Fibroblast of lung (primary cell): Measurements from ENCODE around the gene ADGRL2. TPM values are rescaled to one million over a fixed set of nuclear protein-coding genes. Genes with fewer than 3 reads are reported as not detected.

ENCODE experiments used
- DNase-seq, 2 donors: peaks; one replicate each; pipeline versions ENCODE4 v3.0.0 to v3.0.0-alpha.2; 2010; ENCODE audit warnings: low read depth in 2 of 2
- H2AFZ ChIP-seq: 2 replicates; pipeline ENCODE4 v1.5.1; 2012; ENCODE audit warnings: low read length, control low read depth, inconsistent platforms
- H3K27ac ChIP-seq: 2 replicates; pipeline ENCODE4 v1.5.1; 2011; ENCODE audit warnings: low read length, control low read depth; ENCODE audit not compliant: insufficient read depth
- H3K27me3 ChIP-seq: 2 replicates; pipeline ENCODE4 v1.5.1; 2011; ENCODE audit warnings: mild to moderate bottlenecking, low read length; ENCODE audit not compliant: control insufficient read depth, insufficient read depth
- H3K36me3 ChIP-seq: 2 replicates; pipeline ENCODE4 v1.5.1; 2011; ENCODE audit warnings: low read length; ENCODE audit not compliant: control insufficient read depth, insufficient read depth
- H3K4me1 ChIP-seq: 2 replicates; pipeline ENCODE4 v1.5.1; 2011; ENCODE audit warnings: low read length; ENCODE audit not compliant: control insufficient read depth, insufficient read depth; ENCODE audit errors: extremely low read depth
- H3K4me2 ChIP-seq: 2 replicates; pipeline ENCODE4 v1.5.1; 2011; ENCODE audit warnings: low read length, control low read depth; ENCODE audit not compliant: insufficient read depth; ENCODE audit errors: extremely low read depth
- H3K4me3 ChIP-seq, 4 experiments: fragments of 200-600 bp in 1 of 4; sonication (generic) in 1 of 4; replicated peaks in 1 of 4; 2 replicates each; pipeline ENCODE4 v1.5.1; 2011 to 2016; ENCODE audit warnings: low read length in 4 of 4, low read depth in 3 of 4, mild to moderate bottlenecking in 3 of 4, control low read depth in 2 of 4, inconsistent platforms in 1 of 4, mixed read lengths in 1 of 4; ENCODE audit not compliant: insufficient read depth in 1 of 4; ENCODE audit errors: control extremely low read depth in 1 of 4
- H3K79me2 ChIP-seq: 2 replicates; pipeline ENCODE4 v1.5.1; 2012; ENCODE audit warnings: mild to moderate bottlenecking, low read length, inconsistent platforms; ENCODE audit not compliant: control insufficient read depth, insufficient read depth
- H3K9ac ChIP-seq: 2 replicates; pipeline ENCODE4 v1.5.1; 2011; ENCODE audit warnings: mild to moderate bottlenecking, low read length, control low read depth; ENCODE audit not compliant: insufficient read depth
- H3K9me3 ChIP-seq: 2 replicates; pipeline ENCODE4 v1.5.1; 2012; ENCODE audit warnings: low read depth, low read length; ENCODE audit not compliant: control insufficient read depth, insufficient read depth
- H4K20me1 ChIP-seq: 2 replicates; pipeline ENCODE4 v1.5.1; 2011; ENCODE audit warnings: low read length; ENCODE audit not compliant: control insufficient read depth, insufficient read depth; ENCODE audit errors: extremely low read depth
- CTCF ChIP-seq, 2 donors: IDR thresholded peaks in 1 of 2; conservative IDR thresholded peaks in 1 of 2; 1 replicate in 1 of 2; 2 replicates in 1 of 2; pipeline ENCODE4 v1.5.1; 2011 to 2012; ENCODE audit warnings: low read length in 2 of 2, control low read depth in 1 of 2, inconsistent platforms in 1 of 2, low read depth in 1 of 2, mild to moderate bottlenecking in 1 of 2
- EZH2 ChIP-seq: IDR thresholded peaks from 2 replicates; pipeline ENCODE4 v1.5.1; 2012; ENCODE audit warnings: low read length, control low read depth, mild to moderate bottlenecking; ENCODE audit errors: missing control alignments
- polyA plus RNA-seq, 2 donors: library from polyadenylated mRNA; depleted of rRNA in 1 of 2; stranded (reverse) in 1 of 2; unstranded in 1 of 2; fragments of >200 nt; gene quantifications; 2 replicates each; pipeline ENCODE4 v1.2.1, GENCODE V29; 2011 to 2012; ENCODE audit warnings: missing spikeins in 1 of 2
- total RNA-seq: library from RNA; depleted of rRNA; stranded (reverse); fragments of >200 nt; gene quantifications from 2 replicates; pipeline ENCODE4 v1.2.1, GENCODE V29; 2014

Gene ADGRL2
- total and polyA plus RNA-seq, 2 donors (not counting 1 experiment from before 2014, with no cell fraction given), result 74.1 to 196 TPM

- DNase-seq, result peak; percentile 68 to 76
- peak overlapping the region; percentile 46 for H3K27ac ChIP-seq
- peak overlapping the region in 1 of 4 experiments; percentile 5 for H3K4me3 ChIP-seq
These were observed 34.4 kb downstream of the ADGRL2 start for GRCh38 chr1:81834921-81835698.

GRCh38 chr1:81836007-81836626 is 35.4 kb downstream of the ADGRL2 start:
- peak; percentile 4 to 29 for DNase-seq
- Histone ChIP-seq H3K4me3 (no peak overlapping the region), H3K36me3 (no peaks in the 10 kb centered on the region), H4K20me1 (no peaks in the 10 kb centered on the region), H2AFZ (no peak overlapping the region), H3K4me2 (peak overlapping the region; percentile 49), H3K27me3 (no peaks in the 10 kb centered on the region), H3K9ac (no peak overlapping the region), H3K9me3 (no peaks in the 10 kb centered on the region), H3K4me1 (peaks cover 17% of the 10 kb centered on the region), H3K79me2 (peaks cover 35% of the 10 kb centered on the region), H3K27ac (no peak overlapping the region)
- TF ChIP-seq EZH2, result no peak
- TF ChIP-seq CTCF (conservative IDR thresholded peaks at IDR 0.05 in 1 of 2, IDR thresholded peaks at IDR 0.05 in 1 of 2; ENCODE audit: low read depth in 1 of 2, low read length in 2 of 2), result no peak

More at GRCh38 chr1:81834921-81835698, 34.4 kb downstream of the ADGRL2 start:
- no peaks in the 10 kb centered on the region for H4K20me1 ChIP-seq
- peaks cover 35% of the 10 kb centered on the region for H3K79me2 ChIP-seq
- H3K4me2 ChIP-seq, result peak overlapping the region; percentile 18
- H3K27me3 ChIP-seq, result no peaks in the 10 kb centered on the region
- H3K9ac ChIP-seq, result no peak overlapping the region
- no peaks in the 10 kb centered on the region for H3K36me3 ChIP-seq
- no peak overlapping the region for H2AFZ ChIP-seq
- H3K9me3 ChIP-seq, result no peaks in the 10 kb centered on the region
- peaks cover 17% of the 10 kb centered on the region for H3K4me1 ChIP-seq
- TF ChIP-seq CTCF (conservative IDR thresholded peaks at IDR 0.05 in 1 of 2, IDR thresholded peaks at IDR 0.05 in 1 of 2; ENCODE audit: low read depth in 1 of 2, low read length in 2 of 2) (no peak), EZH2 (no peak)

- Histone ChIP-seq H3K4me3 (no peak overlapping the region), H4K20me1 (no peaks in the 10 kb centered on the region), H3K27me3 (no peaks in the 10 kb centered on the region), H3K27ac (no peak overlapping the region), H3K4me2 (no peak overlapping the region), H3K9ac (no peak overlapping the region), H3K36me3 (no peaks in the 10 kb centered on the region), H2AFZ (no peak overlapping the region), H3K4me1 (peaks cover 11% of the 10 kb centered on the region), H3K79me2 (peaks cover 33% of the 10 kb centered on the region), H3K9me3 (no peaks in the 10 kb centered on the region)
- no peak for DNase-seq
- no peak for TF ChIP-seq CTCF (conservative IDR thresholded peaks at IDR 0.05 in 1 of 2, IDR thresholded peaks at IDR 0.05 in 1 of 2; ENCODE audit: low read depth in 1 of 2, low read length in 2 of 2)
- no peak for TF ChIP-seq EZH2
These were observed 38.0 kb downstream of the ADGRL2 start for GRCh38 chr1:81838600-81839218.
